H1 (cell line): ENCODE measurements around the gene ZNF408. TPM values are rescaled to one million over a fixed set of nuclear protein-coding genes. Genes with fewer than 3 reads are reported as not detected.

ENCODE experiments used
- CTCF ChIA-PET: fragments of 300-600 bp; sonication (Branson Sonifier 250); formaldehyde crosslinking; loops from one replicate; lab custom pipeline; 2021; ENCODE audit not compliant: partially characterized antibody; lab: Charles Lee
- POLR2A ChIA-PET: fragments of 300-600 bp; sonication (Branson Sonifier 250); formaldehyde crosslinking; loops from one replicate; lab custom pipeline; 2021; ENCODE audit warnings: inconsistent platforms; ENCODE audit not compliant: partially characterized antibody; lab: Charles Lee
- DNase-seq, 2 experiments: peaks; one replicate each; pipeline versions ENCODE4 v3.0.0 to v3.0.0-alpha.2; 2010 to 2022; ENCODE audit warnings: low spot score in 2 of 2, low read depth in 1 of 2, mixed read lengths in 1 of 2
- FAIRE-seq: peaks from 2 replicates; lab custom pipeline; 2011; peaks lifted over from hg19 to GRCh38; lab: Jason Lieb, UNC
- H2AFZ ChIP-seq: 2 replicates; pipeline ENCODE4 v1.8.1; 2012; ENCODE audit warnings: low read length, inconsistent platforms
- H2AK5ac ChIP-seq: 2 replicates; pipeline ENCODE4 v1.6.1; 2013; ENCODE audit warnings: low read depth, low read length
- H2BK120ac ChIP-seq: replicated peaks from 2 replicates; pipeline ENCODE3; 2013; ENCODE audit warnings: low read depth, low read length, inconsistent platforms
- H2BK12ac ChIP-seq: 2 replicates; pipeline ENCODE4 v1.6.1; 2013; ENCODE audit warnings: low read depth, low read length
- H2BK15ac ChIP-seq: 2 replicates; pipeline ENCODE4 v1.6.1; 2013; ENCODE audit warnings: low read length
- H2BK20ac ChIP-seq: 2 replicates; pipeline ENCODE4 v1.6.1; 2013; ENCODE audit warnings: low read length
- H2BK5ac ChIP-seq: 2 replicates; pipeline ENCODE4 v1.6.1; 2013; ENCODE audit warnings: low read depth, low read length
- H3K14ac ChIP-seq: 2 replicates; pipeline ENCODE4 v1.6.1; 2013; ENCODE audit warnings: inconsistent platforms; ENCODE audit not compliant: insufficient read length
- H3K18ac ChIP-seq: 2 replicates; pipeline ENCODE4 v1.6.1; 2013; ENCODE audit warnings: low read length; ENCODE audit errors: extremely low read depth
- H3K23ac ChIP-seq: 2 replicates; pipeline ENCODE4 v1.6.1; 2013; ENCODE audit warnings: inconsistent platforms; ENCODE audit not compliant: insufficient read length
- H3K23me2 ChIP-seq: 2 replicates; pipeline ENCODE4 v1.6.1; 2013; ENCODE audit warnings: low read depth, low read length
- H3K27ac ChIP-seq: 2 replicates; pipeline ENCODE4 v1.6.1; 2011; ENCODE audit warnings: low read depth, low read length, inconsistent platforms
- H3K27me3 ChIP-seq, 4 experiments: replicated peaks in 1 of 4; 1 replicate in 1 of 4; 2 replicates in 3 of 4; pipeline versions ENCODE4 v1.6.1 to v1.8.1; 2011 to 2013; ENCODE audit warnings: low read length in 3 of 4, mild to moderate bottlenecking in 3 of 4, inconsistent platforms in 2 of 4, mixed read lengths in 2 of 4, moderate library complexity in 1 of 4; ENCODE audit not compliant: control insufficient read depth in 3 of 4, insufficient read depth in 3 of 4; ENCODE audit errors: extremely low read depth in 1 of 4
- H3K36me3 ChIP-seq, 4 experiments: 2 replicates each; pipeline versions ENCODE4 v1.6.1 to v1.8.1; 2011 to 2013; ENCODE audit warnings: mild to moderate bottlenecking in 4 of 4, low read length in 3 of 4, moderate library complexity in 2 of 4, control low read depth in 1 of 4, inconsistent platforms in 1 of 4; ENCODE audit not compliant: insufficient read depth in 4 of 4, control insufficient read depth in 2 of 4
- H3K4ac ChIP-seq: replicated peaks from 2 replicates; pipeline ENCODE3; 2013; ENCODE audit warnings: low read length, low read depth, mixed read lengths, inconsistent platforms; ENCODE audit not compliant: insufficient read length
- H3K4me1 ChIP-seq, 4 experiments: replicated peaks in 1 of 4; 1 replicate in 1 of 4; 2 replicates in 3 of 4; pipeline versions ENCODE4 v1.6.1 to v1.8.1; 2011 to 2013; ENCODE audit warnings: low read length in 3 of 4, inconsistent platforms in 2 of 4, mixed read lengths in 1 of 4; ENCODE audit not compliant: insufficient read depth in 4 of 4, control insufficient read depth in 3 of 4
- H3K4me2 ChIP-seq, 2 experiments: 2 replicates each; pipeline versions ENCODE4 v1.6.1 to v1.8.1; 2011 to 2013; ENCODE audit warnings: low read depth in 2 of 2, low read length in 2 of 2, control low read depth in 1 of 2, inconsistent platforms in 1 of 2, mild to moderate bottlenecking in 1 of 2; ENCODE audit not compliant: insufficient read depth in 1 of 2
- H3K4me3 ChIP-seq, 4 experiments: fragments of 200-600, 300-600 bp in 1 of 4; sonication (generic), shearing (Covaris generic), sonication (Bioruptor Twin) in 1 of 4; 2 replicates each; pipeline versions ENCODE4 v1.5.1 to v1.8.1; 2011 to 2016; ENCODE audit warnings: low read length in 4 of 4, low read depth in 3 of 4, control low read depth in 2 of 4, inconsistent platforms in 2 of 4, mild to moderate bottlenecking in 2 of 4, mixed read lengths in 1 of 4, moderate library complexity in 1 of 4; ENCODE audit not compliant: insufficient read depth in 2 of 4; ENCODE audit errors: extremely low read depth in 1 of 4
- H3K56ac ChIP-seq: replicated peaks from 2 replicates; pipeline ENCODE3; 2013; ENCODE audit warnings: low read depth, mild to moderate bottlenecking, mixed read lengths, low read length, inconsistent platforms; ENCODE audit not compliant: insufficient read length
- H3K79me1 ChIP-seq: 2 replicates; pipeline ENCODE4 v1.6.1; 2013; ENCODE audit warnings: low read depth, low read length, control low read depth
- H3K79me2 ChIP-seq, 2 experiments: 2 replicates each; pipeline versions ENCODE4 v1.6.1 to v1.8.1; 2012 to 2013; ENCODE audit warnings: low read length in 2 of 2, mild to moderate bottlenecking in 2 of 2, inconsistent platforms in 1 of 2; ENCODE audit not compliant: insufficient read depth in 2 of 2, control insufficient read depth in 1 of 2
- H3K9ac ChIP-seq, 4 experiments: replicated peaks in 1 of 4; 1 replicate in 1 of 4; 2 replicates in 3 of 4; pipeline versions ENCODE4 v1.6.1 to v1.8.1; 2011 to 2013; ENCODE audit warnings: low read depth in 3 of 4, low read length in 3 of 4, control low read depth in 2 of 4, mild to moderate bottlenecking in 2 of 4, moderate library complexity in 2 of 4, inconsistent platforms in 1 of 4; ENCODE audit errors: extremely low read depth in 1 of 4
- H3K9me3 ChIP-seq, 2 experiments: 2 replicates each; pipeline versions ENCODE4 v1.6.1 to v1.8.1; 2012 to 2013; ENCODE audit warnings: mild to moderate bottlenecking in 2 of 2, moderate library complexity in 2 of 2, control low read depth in 1 of 2, inconsistent platforms in 1 of 2, low read depth in 1 of 2, low read length in 1 of 2, mixed read lengths in 1 of 2; ENCODE audit not compliant: insufficient read depth in 2 of 2
- H4K20me1 ChIP-seq, 2 experiments: replicated peaks in 1 of 2; 2 replicates each; pipeline versions ENCODE3 to v1.8.1; 2011 to 2013; ENCODE audit warnings: inconsistent platforms in 2 of 2, low read length in 2 of 2, mild to moderate bottlenecking in 1 of 2; ENCODE audit not compliant: insufficient read depth in 2 of 2, control insufficient read depth in 1 of 2
- H4K5ac ChIP-seq: 2 replicates; pipeline ENCODE4 v1.6.1; 2013; ENCODE audit warnings: low read length, low read depth, mixed read lengths, inconsistent platforms; ENCODE audit not compliant: insufficient read length
- H4K8ac ChIP-seq: 2 replicates; pipeline ENCODE4 v1.8.0; 2013; ENCODE audit warnings: mild to moderate bottlenecking, moderate library complexity, low read length, inconsistent platforms; ENCODE audit not compliant: insufficient read depth; ENCODE audit errors: extremely low read depth
- H4K91ac ChIP-seq: replicated peaks from 2 replicates; pipeline ENCODE3; 2013; ENCODE audit warnings: low read length, mixed read lengths, inconsistent platforms; ENCODE audit not compliant: insufficient read length
- CHD2 ChIP-seq: IDR thresholded peaks from 2 replicates; pipeline ENCODE4 v1.6.1; 2012; ENCODE audit warnings: low read length, improper control_type of control experiment
- CREB1 ChIP-seq: IDR thresholded peaks from 2 replicates; pipeline ENCODE4 v1.6.1; 2012; ENCODE audit warnings: inconsistent platforms
- EGR1 ChIP-seq: IDR thresholded peaks from 2 replicates; pipeline ENCODE4 v1.6.1; 2011; ENCODE audit warnings: low read depth, low read length, borderline replicate concordance
- GTF2F1 ChIP-seq: IDR thresholded peaks from 2 replicates; pipeline ENCODE4 v1.6.1; 2012; ENCODE audit warnings: low read depth, low read length, improper control_type of control experiment, borderline replicate concordance
- PHF8 ChIP-seq: fragments of 200-600 bp; sonication (generic); conservative IDR thresholded peaks from 2 replicates; pipeline ENCODE4 v1.7.1; 2012; ENCODE audit warnings: low read depth, mild to moderate bottlenecking, inconsistent platforms, low read length, moderate library complexity
- POLR2A ChIP-seq, 2 experiments: IDR thresholded peaks; 1 replicate in 1 of 2; 2 replicates in 1 of 2; pipeline ENCODE4 v1.6.1; 2011; ENCODE audit warnings: low read depth in 2 of 2, low read length in 2 of 2, mild to moderate bottlenecking in 2 of 2; ENCODE audit errors: control extremely low read depth in 1 of 2
- POLR2AphosphoS5 ChIP-seq: IDR thresholded peaks from 2 replicates; pipeline ENCODE4 v1.6.1; 2011; ENCODE audit warnings: low read depth, low read length
- RXRA ChIP-seq: IDR thresholded peaks from 2 replicates; pipeline ENCODE4 v1.6.1; 2011; ENCODE audit warnings: low read depth, mild to moderate bottlenecking, low read length, moderate library complexity; ENCODE audit not compliant: insufficient read depth
- TAF1 ChIP-seq: IDR thresholded peaks from 2 replicates; pipeline ENCODE4 v1.6.1; 2011; ENCODE audit warnings: mild to moderate bottlenecking, low read depth, low read length
- TEAD4 ChIP-seq: IDR thresholded peaks from 2 replicates; pipeline ENCODE4 v1.6.1; 2012; ENCODE audit warnings: low read depth, low read length, inconsistent platforms, mixed read lengths
- ZNF274 ChIP-seq: IDR thresholded peaks from 2 replicates; pipeline ENCODE4 v1.7.0; 2012; ENCODE audit warnings: low read length, borderline replicate concordance; ENCODE audit errors: extremely low read depth
- WGBS, 2 experiments: shearing (Covaris generic) in 1 of 2; methylation state at CpG; one replicate each; pipeline versions ENCODE4 v1.1.6 to v1.1.7; 2013 to 2015; ENCODE audit warnings: low lambda C conversion rate in 2 of 2, mixed read lengths in 2 of 2, inconsistent platforms in 1 of 2, low coverage in 1 of 2, missing lambda C conversion rate in 1 of 2; ENCODE audit not compliant: insufficient replicate concordance in 2 of 2, insufficient coverage in 1 of 2, insufficient read length in 1 of 2; ENCODE audit errors: extremely low coverage in 1 of 2, missing lambda C conversion rate in 1 of 2; 5-methylcytosine and 5-hydroxymethylcytosine counted together
- polyA plus RNA-seq, 7 experiments: library from polyadenylated mRNA; depleted of rRNA in 3 of 7; stranded (reverse) in 5 of 7; unstranded in 2 of 7; fragments of >200 nt in 5 of 7; fragments of 200-250 nt in 2 of 7; gene quantifications; 1 replicate in 5 of 7; 2 replicates in 1 of 7; 4 replicates in 1 of 7; pipeline versions ENCODE4 v1.2.1 to v1.2.3, GENCODE V29; 2011 to 2013; ENCODE audit warnings: missing spikeins in 2 of 7, mixed read lengths in 2 of 7
- total RNA-seq: library from RNA; stranded (reverse); fragmentation: NEBNext Ultra II Directional; extraction: Animal tissue kit (Norgen Biotek cat#: 25700); gene quantifications from 2 replicates; pipeline ENCODE4 v1.2.1, GENCODE V29; 2021

Gene ZNF408
- total and polyA plus RNA-seq, 2 of the 8 experiments (the other 6 are each of a cell fraction or from before 2014, with no cell fraction given), result 10.7 to 11.0 TPM

DNA sequence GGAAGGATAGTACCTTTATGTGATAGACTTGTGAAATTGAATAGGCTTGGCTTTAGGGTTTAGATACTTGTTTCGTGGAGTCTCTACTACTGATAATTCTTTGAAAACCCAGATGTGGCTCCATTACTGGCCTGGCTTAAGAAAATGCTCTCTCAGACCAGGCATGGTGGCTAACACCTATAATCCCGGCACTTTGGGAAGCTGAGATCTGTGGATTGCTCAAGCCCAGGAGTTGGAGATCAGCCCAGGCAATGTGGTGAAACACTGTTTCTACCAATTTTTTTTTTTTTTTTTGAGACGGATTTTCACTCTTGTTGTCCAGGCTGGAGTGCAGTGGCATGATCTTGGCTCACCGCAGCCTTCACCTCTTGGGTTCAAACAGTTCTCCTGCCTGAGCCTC is 42.6 kb upstream of the ZNF408 start:
- Histone ChIP-seq H4K8ac (no peak overlapping the region), H3K18ac (no peak overlapping the region), H3K9me3 (no peaks in the 10 kb centered on the region), H3K79me2 (no peaks in the 10 kb centered on the region), H2BK20ac (no peak overlapping the region), H4K20me1 (peaks cover 0 to 1% of the 10 kb centered on the region in 2 experiments), H3K4ac (no peak overlapping the region), H3K27ac (no peak overlapping the region), H3K4me1 (no peaks in the 10 kb centered on the region), H3K14ac (no peak overlapping the region), H3K27me3 (no peaks in the 10 kb centered on the region), H2BK5ac (no peak overlapping the region), H3K9ac (no peak overlapping the region), H2BK15ac (no peak overlapping the region), H3K4me3 (no peak overlapping the region), H4K5ac (no peak overlapping the region), H3K23ac (no peak overlapping the region), H3K23me2 (no peaks in the 10 kb centered on the region), H2AFZ (no peak overlapping the region), H3K4me2 (no peak overlapping the region), H3K56ac (no peak overlapping the region), H3K36me3 (peaks cover 12 to 56% (median 33%) of the 10 kb centered on the region in 4 experiments), H2BK12ac (no peak overlapping the region), H2AK5ac (no peak overlapping the region), H4K91ac (no peak overlapping the region), H2BK120ac (no peak overlapping the region), H3K79me1 (no peaks in the 10 kb centered on the region)
- 90% methylated on average over 4 of the region's 4 CpGs; no CpG with 5 or more reads in 1 of the 2 experiments for WGBS, 2 experiments
- TF ChIP-seq RXRA (no peak), TEAD4 (no peak), CREB1 (no peak), POLR2AphosphoS5 (no peak), ZNF274 (no peak), CHD2 (no peak), TAF1 (no peak), POLR2A (IDR thresholded peaks at IDR 0.05; ENCODE audit: control extremely low read depth in 1 of 2, low read depth in 2 of 2, low read length in 2 of 2) (no peak), EGR1 (no peak), PHF8 (no peak), GTF2F1 (no peak)
- ChIA-PET POLR2A (interaction anchor here (0.7 to 1.2 kb wide), 2 partner anchors 8 to 11 kb away, joined by 3 read pairs; no protein-coding TSS in a partner anchor), CTCF (interaction anchor here (0.6 to 4.7 kb wide), 4 partner anchors 10 to 317 kb away, joined by 3 to 24 read pairs (median 4); no protein-coding TSS in a partner anchor)
- FAIRE-seq (no peak), DNase-seq (no peak)
